GM15510 (cell line): ENCODE results near the gene MANSC4.

ENCODE experiments used
- POLR2A ChIP-seq: IDR thresholded peaks from 3 replicates; pipeline ENCODE4 v1.6.1; 2011; ENCODE audit warnings: borderline replicate concordance; ENCODE audit not compliant: insufficient read length; ENCODE audit errors: extremely low read depth

The MANSC4 gene

GRCh38 chr12:27808841-27809240 lies 28.8 kb upstream of the MANSC4 start:
- TF ChIP-seq POLR2A, result no peak

- TF ChIP-seq POLR2A, result no peak
Measured at GRCh38 chr12:27807063-27807703, 27.1 kb upstream of the MANSC4 start.

GRCh38 chr12:27806259-27806658 lies 26.2 kb upstream of the MANSC4 start:
- no peak for TF ChIP-seq POLR2A

- TF ChIP-seq POLR2A, result no peak
Measured at GRCh38 chr12:27805238-27805637, 25.2 kb upstream of the MANSC4 start.

- no peak for TF ChIP-seq POLR2A
Measured at GRCh38 chr12:27802936-27803335, 22.9 kb upstream of the MANSC4 start.

- no peak for TF ChIP-seq POLR2A
Measured at GRCh38 chr12:27802511-27802910, 22.5 kb upstream of the MANSC4 start.

GRCh38 chr12:27801630-27802029 lies 21.6 kb upstream of the MANSC4 start:
- no peak for TF ChIP-seq POLR2A

- no peak for TF ChIP-seq POLR2A
Measured at GRCh38 chr12:27800819-27801218, 20.8 kb upstream of the MANSC4 start.

GRCh38 chr12:27797301-27798025 lies 17.4 kb upstream of the MANSC4 start:
- TF ChIP-seq POLR2A, result no peak

GRCh38 chr12:27796128-27796527 lies 16.1 kb upstream of the MANSC4 start:
- no peak for TF ChIP-seq POLR2A

- no peak for TF ChIP-seq POLR2A
Measured at GRCh38 chr12:27794818-27795584, 15.0 kb upstream of the MANSC4 start.

GRCh38 chr12:27790179-27790578 lies 10.1 kb upstream of the MANSC4 start:
- TF ChIP-seq POLR2A, result no peak

GRCh38 chr12:27787559-27787958 lies 7.5 kb upstream of the MANSC4 start:
- no peak for TF ChIP-seq POLR2A

- TF ChIP-seq POLR2A, result no peak
Measured at GRCh38 chr12:27785882-27786570, 6.0 kb upstream of the MANSC4 start.

GRCh38 chr12:27782481-27782880 lies 2.4 kb upstream of the MANSC4 start:
- TF ChIP-seq POLR2A, result no peak
